Measurements from ENCODE around the gene FSTL5. TPM values are rescaled to one million over a fixed set of nuclear protein-coding genes. Genes with fewer than 3 reads are reported as not detected.

Gene FSTL5
- total and polyA plus RNA-seq, 2 of the 8 experiments (the other 6 are each of a cell fraction or from before 2014, with no cell fraction given), result 0.09 to 0.32 TPM

DNA sequence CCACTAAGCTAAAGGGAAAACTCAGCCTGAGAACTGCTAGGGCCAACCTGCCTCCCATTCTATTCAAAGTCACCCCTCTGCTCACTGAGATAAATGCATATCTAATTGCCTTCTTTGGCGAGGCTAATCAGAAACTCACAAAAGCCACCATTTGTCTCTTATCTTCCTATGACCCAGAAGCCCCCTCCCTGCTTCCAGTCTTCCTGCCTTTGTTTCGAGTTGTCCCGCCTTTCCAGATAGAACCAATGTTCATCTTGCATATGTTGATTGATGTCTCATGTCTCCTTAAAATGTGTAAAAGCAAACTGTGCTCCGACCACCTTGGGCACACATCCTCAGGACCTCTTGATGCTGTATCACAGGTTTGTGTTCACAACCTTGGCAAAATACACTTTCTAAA is 459.8 kb downstream of the FSTL5 start (continued):
- no peak for TF ChIP-seq USF2 (IDR thresholded peaks at IDR 0.05; ENCODE audit: low read length)
- TF ChIP-seq, protein P1, sequence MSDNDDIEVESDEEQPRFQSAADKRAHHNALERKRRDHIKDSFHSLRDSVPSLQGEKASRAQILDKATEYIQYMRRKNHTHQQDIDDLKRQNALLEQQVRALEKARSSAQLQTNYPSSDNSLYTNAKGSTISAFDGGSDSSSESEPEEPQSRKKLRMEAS (IDR thresholded peaks at IDR 0.05), result no peak

Data from H1 (cell line).